Astrocyte of the spinal cord (primary cell): ENCODE measurements around the gene FAM131B.
A peak's percentile ranks its signal among the peaks of the same experiment; 100 is the strongest.

Experiments used
- DNase-seq: peaks from one replicate; pipeline ENCODE4 v3.0.0; 2011; ENCODE audit warnings: low read depth, low spot score
- H3K4me3 ChIP-seq: 2 replicates; pipeline ENCODE4 v1.5.1; 2011; ENCODE audit warnings: low read depth, mild to moderate bottlenecking, low read length, moderate library complexity
- CTCF ChIP-seq: IDR thresholded peaks from 2 replicates; pipeline ENCODE4 v1.5.1; 2012; ENCODE audit warnings: low read depth, mild to moderate bottlenecking, low read length, inconsistent platforms
- in situ Hi-C: cut with HindIII; loops from 2 replicates; pipeline ENCODE4 v1.10.0; 2017; ENCODE audit warnings: low sequenced_read_pairs

Gene FAM131B

GRCh38 chr7:143363016-143363937 lies 764 bp upstream of the FAM131B start:
- TF ChIP-seq CTCF = no peak
- H3K4me3 ChIP-seq = peak overlapping the region; percentile 12
- DNase-seq = no peak
- in situ Hi-C loops = no loop called here

GRCh38 chr7:143361552-143362130 lies 872 bp downstream of the FAM131B start:
- no peak for DNase-seq
- in situ Hi-C loops = no loop called here
- no peak for TF ChIP-seq CTCF
- peak overlapping the region; percentile 53 for H3K4me3 ChIP-seq

GRCh38 chr7:143360788-143361551 lies 1.5 kb downstream of the FAM131B start:
- no peak overlapping the region for H3K4me3 ChIP-seq
- in situ Hi-C loops = no loop called here
- no peak for DNase-seq
- TF ChIP-seq CTCF = no peak

- in situ Hi-C loops = no loop called here
- TF ChIP-seq CTCF = no peak
- DNase-seq = no peak
- no peak overlapping the region for H3K4me3 ChIP-seq
Measured at GRCh38 chr7:143359771-143360353, 2.7 kb downstream of the FAM131B start.

- in situ Hi-C loops = no loop called here
- H3K4me3 ChIP-seq = no peak overlapping the region
- no peak for TF ChIP-seq CTCF
- no peak for DNase-seq
Measured at GRCh38 chr7:143358626-143359025, 3.9 kb downstream of the FAM131B start.

- in situ Hi-C loops = no loop called here
- H3K4me3 ChIP-seq = no peak overlapping the region
- no peak for TF ChIP-seq CTCF
- no peak for DNase-seq
Measured at GRCh38 chr7:143356414-143357050, 6.0 kb downstream of the FAM131B start.
